ENCODE measurements around the gene APMAP.
A peak's percentile ranks its signal among the peaks of the same experiment; 100 is the strongest.
"Not testable (repeated sequence)": the region's sequence is repeated elsewhere in the genome, so short reads cannot be mapped to it uniquely, and the experiment has no call there.

The APMAP gene

GRCh38 chr20:24933266-24933908 lies 59.2 kb downstream of the APMAP start:
- DNase-seq (ENCODE audit: low spot score), result no peak

GRCh38 chr20:24931893-24932292 lies 60.7 kb downstream of the APMAP start:
- not testable (repeated sequence) for DNase-seq (ENCODE audit: low spot score)

DNA sequence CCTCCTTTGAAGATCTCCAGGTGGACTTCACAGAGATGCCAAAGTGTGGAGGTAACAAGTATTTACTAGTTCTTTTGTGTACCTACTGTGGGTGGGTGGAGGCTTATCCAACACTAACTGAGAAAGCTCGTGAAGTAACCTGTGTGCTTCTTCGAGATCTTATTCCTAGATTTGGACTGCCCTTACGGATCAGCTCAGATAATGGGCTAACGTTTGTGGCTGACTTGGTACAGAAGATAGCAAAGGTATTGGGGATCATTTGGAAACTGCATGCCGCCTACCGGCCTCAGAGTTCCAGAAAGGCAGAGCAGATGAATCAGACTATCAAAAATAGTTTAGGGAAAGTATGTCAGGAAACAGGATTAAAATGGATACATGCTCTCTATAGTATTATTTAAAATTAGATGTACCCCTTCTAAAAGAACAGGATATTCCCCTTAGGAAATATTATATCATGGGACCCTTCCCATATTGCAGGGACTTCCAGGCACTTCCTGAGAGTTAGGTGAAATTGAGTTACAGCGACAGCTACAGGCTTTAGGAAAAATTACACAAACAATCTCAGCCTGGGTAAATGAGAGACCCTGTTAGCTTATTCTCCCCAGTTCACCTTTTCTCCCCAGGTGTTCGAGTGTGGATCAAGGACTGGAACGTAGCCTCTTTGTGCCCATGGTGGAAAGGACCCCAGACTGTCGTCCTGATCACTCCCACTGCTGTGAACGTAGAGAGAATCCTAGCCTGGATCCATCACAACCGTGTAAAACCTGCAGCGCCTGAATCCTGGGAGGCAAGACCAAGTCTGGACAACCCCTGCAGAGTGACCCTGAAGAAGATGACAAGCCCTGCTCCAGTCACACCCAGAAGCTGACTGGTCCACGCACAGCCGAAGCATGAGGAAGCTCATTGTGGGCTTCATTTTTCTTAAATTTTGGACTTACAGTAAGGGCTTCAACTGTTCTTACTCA lies 61.5 kb downstream of the APMAP start:
- DNase-seq (ENCODE audit: low spot score), result not testable (repeated sequence)

- not testable (repeated sequence) for DNase-seq (ENCODE audit: low spot score)
Observed at GRCh38 chr20:24929867-24930723, 62.5 kb downstream of the APMAP start.

- DNase-seq (ENCODE audit: low spot score), result not testable (repeated sequence)
Observed at GRCh38 chr20:24929259-24929658, 63.3 kb downstream of the APMAP start.

DNA sequence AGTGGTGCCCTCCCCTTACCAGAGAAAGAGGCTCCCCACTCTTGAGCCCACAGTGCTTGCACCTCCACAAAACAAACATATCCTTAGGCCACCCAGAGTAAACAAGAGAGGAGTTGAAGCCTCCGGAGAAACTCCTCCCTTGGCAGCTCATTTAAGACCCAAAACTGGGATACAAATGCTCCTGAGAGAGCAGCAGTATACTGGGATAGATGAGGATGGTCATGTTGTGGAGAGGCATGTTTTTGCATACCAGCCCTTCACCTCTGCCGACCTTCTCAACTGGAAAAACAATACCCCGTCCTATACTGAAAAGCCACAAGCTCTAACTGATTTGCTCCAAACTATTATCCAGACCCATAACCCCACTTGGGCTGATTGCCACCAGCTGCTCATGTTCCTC lies 71.8 kb downstream of the APMAP start:
- DNase-seq (ENCODE audit: low spot score), result not testable (repeated sequence)

DNA sequence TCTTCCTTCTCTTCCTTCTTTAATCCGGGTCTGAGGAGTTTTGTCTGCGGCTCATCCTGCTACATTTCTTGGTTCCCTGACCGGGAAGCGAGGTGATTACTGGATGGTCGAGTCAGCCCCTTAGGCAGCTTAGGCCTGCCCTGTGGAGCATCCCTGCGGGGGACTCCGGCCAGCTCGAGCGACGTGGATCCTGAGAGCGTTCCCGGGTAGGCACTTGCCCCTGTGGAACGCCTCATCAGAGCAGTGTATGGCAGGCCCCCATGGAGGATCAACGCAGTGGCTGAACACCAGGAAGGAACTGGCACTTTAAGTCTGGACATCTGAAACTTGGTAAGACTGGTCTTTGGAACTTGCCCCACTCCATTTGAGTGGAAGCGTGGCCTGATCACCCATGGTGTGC lies 72.9 kb downstream of the APMAP start:
- DNase-seq (ENCODE audit: low spot score), result not testable (repeated sequence)

GRCh38 chr20:24918579-24919566 lies 73.7 kb downstream of the APMAP start:
- DNase-seq (ENCODE audit: low spot score), result no peak

DNA sequence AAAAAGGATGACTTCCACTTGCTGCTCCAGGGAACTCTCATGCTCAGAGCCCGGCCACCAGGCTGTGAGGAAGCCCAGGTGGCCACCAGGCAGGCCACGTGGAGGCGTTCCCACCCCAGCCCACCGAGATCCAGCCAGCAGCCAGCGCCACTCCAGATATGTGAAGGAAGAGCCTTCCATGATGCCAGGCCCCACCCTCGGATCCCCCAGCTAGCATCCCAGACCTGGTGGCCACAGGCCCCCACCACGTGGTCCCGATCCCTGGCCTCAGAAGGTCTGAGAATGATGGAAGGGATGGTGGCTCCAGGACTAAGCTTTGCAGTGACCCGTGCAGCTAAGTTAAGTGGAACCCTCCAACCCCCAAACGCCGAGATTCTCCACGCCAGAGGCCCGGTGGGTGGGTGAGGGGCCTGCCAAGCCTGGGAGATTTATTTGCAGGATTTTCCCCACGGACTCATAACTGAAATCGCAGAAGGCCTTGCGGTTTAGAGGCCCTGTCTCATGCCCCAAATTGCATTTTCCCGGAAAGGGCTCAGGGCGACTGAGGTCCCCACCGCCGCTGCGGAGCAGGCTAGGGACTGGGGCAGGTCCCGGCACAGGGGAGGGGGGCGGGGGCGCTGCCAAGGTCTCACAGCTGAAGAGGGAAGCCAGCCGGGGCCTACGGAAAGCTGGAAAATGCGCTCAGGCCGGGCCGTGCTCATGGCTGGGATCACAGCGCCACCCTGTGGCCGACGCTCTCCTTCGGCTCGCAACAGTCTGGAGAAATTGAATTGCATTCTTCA lies 74.6 kb downstream of the APMAP start:
- DNase-seq (ENCODE audit: low spot score), result peak; percentile 81

- no peak for DNase-seq (ENCODE audit: low spot score)
Observed at GRCh38 chr20:24917056-24917455, 75.5 kb downstream of the APMAP start.

- no peak for DNase-seq (ENCODE audit: low spot score)
Observed at GRCh38 chr20:24916412-24916811, 76.1 kb downstream of the APMAP start.

DNA sequence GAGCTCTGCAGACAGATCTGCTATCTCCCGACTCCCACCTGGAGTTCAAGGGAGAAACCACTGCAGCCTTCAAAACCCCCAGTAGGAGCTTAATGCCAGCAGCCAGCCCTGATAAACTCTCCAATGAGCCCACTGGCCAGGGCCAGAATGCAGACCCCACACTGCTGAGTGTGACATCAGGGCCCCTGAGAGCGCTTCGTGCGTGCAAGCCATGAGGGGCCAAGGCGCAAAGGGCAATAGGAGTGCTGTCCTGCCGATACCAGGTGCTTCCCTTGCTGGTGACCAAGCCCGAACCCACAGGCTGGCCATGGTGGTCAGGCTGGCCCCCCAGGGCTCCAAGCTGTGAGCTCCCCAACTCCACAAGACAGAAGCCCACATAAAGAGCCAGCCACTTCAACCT lies 76.7 kb downstream of the APMAP start:
- DNase-seq (ENCODE audit: low spot score), result no peak

- DNase-seq (ENCODE audit: low spot score), result no peak
Observed at GRCh38 chr20:24915440-24915839, 77.1 kb downstream of the APMAP start.

- DNase-seq (ENCODE audit: low spot score), result no peak
Observed at GRCh38 chr20:24914388-24915241, 77.9 kb downstream of the APMAP start.

DNA sequence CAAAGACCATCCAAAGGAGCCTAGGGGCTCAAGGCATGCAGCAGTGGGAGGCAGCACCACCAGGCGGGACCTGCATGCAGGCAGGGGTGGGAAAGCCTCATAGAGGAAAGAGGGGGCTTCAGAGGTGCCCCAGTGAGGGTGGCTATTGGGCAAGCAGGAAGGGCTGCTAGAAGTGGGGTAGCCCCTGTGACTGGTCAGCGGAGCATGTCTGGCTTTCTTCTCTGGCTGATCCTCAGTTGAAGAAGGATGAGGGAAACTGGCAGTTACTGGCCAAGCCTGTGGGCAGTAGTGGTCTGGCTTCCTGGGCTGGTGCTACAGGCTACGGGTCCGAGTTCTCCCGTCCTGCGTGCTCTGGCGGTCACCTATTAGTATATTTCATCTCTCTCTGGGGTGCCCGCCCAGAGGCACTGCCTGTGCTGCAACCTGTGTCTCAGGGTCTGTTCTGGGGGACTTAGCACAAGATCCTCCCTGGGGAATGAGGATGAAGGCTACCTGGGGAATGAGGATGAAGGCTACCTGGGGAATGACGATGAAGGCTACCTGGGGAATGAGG lies 79.4 kb downstream of the APMAP start:
- no peak for DNase-seq (ENCODE audit: low spot score)
